B cell (primary cell): ENCODE results near the gene DHRS1. TPM values are rescaled to one million over a fixed set of nuclear protein-coding genes. Genes with fewer than 3 reads are reported as not detected.

Experiments used
- ATAC-seq: fragments of 200-7000 bp; cut with Tn5 transposase; one replicate; pipeline ENCODE4 v1.10.0; 2021; ENCODE audit warnings: low read depth, mild to moderate bottlenecking, moderate number of reproducible peaks, moderate library complexity
- CTCF ChIA-PET: fragments of 350-600 bp; sonication (Branson Sonifier 250); formaldehyde crosslinking; loops from one replicate; lab custom pipeline; 2021; ENCODE audit warnings: antibody characterized with exemption, inconsistent platforms; lab: Charles Lee
- POLR2A ChIA-PET: fragments of 350-600 bp; sonication (Branson Sonifier 250); formaldehyde crosslinking; loops from one replicate; lab custom pipeline; 2021; ENCODE audit warnings: antibody characterized with exemption; lab: Charles Lee
- DNase-seq: peaks from one replicate; pipeline ENCODE4 v3.0.0; 2013
- H2AFZ ChIP-seq: 2 replicates; pipeline ENCODE4 v1.6.1; 2012; ENCODE audit warnings: mild to moderate bottlenecking, low read depth, low read length; ENCODE audit not compliant: insufficient read depth, poor library complexity, severe bottlenecking
- H3K27ac ChIP-seq, 2 donors: 1 replicate in 1 of 2; 2 replicates in 1 of 2; pipeline ENCODE4 v1.5.1; 2012 to 2013; ENCODE audit warnings: low read length in 2 of 2, mild to moderate bottlenecking in 2 of 2, moderate library complexity in 1 of 2
- H3K27me3 ChIP-seq, 4 experiments: fragments of 200-600 bp in 1 of 4; sonication (generic) in 1 of 4; replicated peaks in 1 of 4; 1 replicate in 2 of 4; 2 replicates in 2 of 4; pipeline versions ENCODE4 v1.6.1 to v1.7.0; 2013 to 2016; ENCODE audit warnings: low read length in 3 of 4, mild to moderate bottlenecking in 2 of 4, mixed read lengths in 1 of 4, moderate library complexity in 1 of 4; ENCODE audit not compliant: insufficient read depth in 4 of 4, control insufficient read depth in 3 of 4; ENCODE audit errors: control extremely low read depth in 1 of 4
- H3K36me3 ChIP-seq, 2 experiments: replicated peaks in 1 of 2; 1 replicate in 1 of 2; 2 replicates in 1 of 2; pipeline versions ENCODE4 v1.6.1 to v1.7.1; 2013; ENCODE audit warnings: low read length in 1 of 2; ENCODE audit not compliant: insufficient read depth in 2 of 2, control insufficient read depth in 1 of 2; ENCODE audit errors: control extremely low read depth in 1 of 2, extremely low read depth in 1 of 2
- H3K4me1 ChIP-seq, 2 donors: fragments of 200-600 bp in 1 of 2; sonication (generic) in 1 of 2; 1 replicate in 1 of 2; 2 replicates in 1 of 2; pipeline versions ENCODE4 v1.5.1 to v1.6.1; 2013 to 2017; ENCODE audit warnings: low read length in 2 of 2; ENCODE audit not compliant: control insufficient read depth in 2 of 2, insufficient read depth in 2 of 2
- H3K4me2 ChIP-seq: replicated peaks from 2 replicates; pipeline ENCODE3; 2012; ENCODE audit warnings: mild to moderate bottlenecking, low read depth, low read length; ENCODE audit not compliant: poor library complexity, severe bottlenecking
- H3K4me3 ChIP-seq, 5 experiments: fragments of 200-600 bp in 1 of 5; sonication (generic) in 1 of 5; 1 replicate in 3 of 5; 2 replicates in 2 of 5; pipeline versions ENCODE4 v1.5.1 to v1.7.0; 2011 to 2016; ENCODE audit warnings: low read length in 4 of 5, mild to moderate bottlenecking in 4 of 5, low read depth in 2 of 5, control low read depth in 1 of 5, moderate library complexity in 1 of 5; ENCODE audit not compliant: insufficient read depth in 1 of 5; ENCODE audit errors: control extremely low read depth in 1 of 5, extremely low read depth in 1 of 5
- H3K79me2 ChIP-seq: fragments of 200-600 bp; sonication (generic); one replicate; pipeline ENCODE4 v1.6.0; 2016; ENCODE audit warnings: low read length; ENCODE audit not compliant: control insufficient read depth, insufficient read depth
- H3K9ac ChIP-seq: fragments of 200-600 bp; sonication (generic); 2 replicates; pipeline ENCODE4 v1.6.1; 2017; ENCODE audit warnings: mild to moderate bottlenecking, low read length, moderate library complexity
- H3K9me3 ChIP-seq, 3 donors: one replicate each; pipeline versions ENCODE4 v1.6.1 to v1.7.1; 2013; ENCODE audit warnings: low read length in 2 of 3; ENCODE audit not compliant: control insufficient read depth in 2 of 3, insufficient read depth in 1 of 3; ENCODE audit errors: control extremely low read depth in 1 of 3
- H4K20me1 ChIP-seq: 2 replicates; pipeline ENCODE4 v1.6.0; 2012; ENCODE audit warnings: mild to moderate bottlenecking, low read length; ENCODE audit not compliant: insufficient read depth, control insufficient read depth, poor library complexity, severe bottlenecking
- H3K27ac Mint-ChIP-seq: one replicate; pipeline ENCODE4 v1.8.0; 2021; ENCODE audit warnings: mixed read lengths
- H3K27me3 Mint-ChIP-seq: one replicate; pipeline ENCODE4 v1.8.0; 2021; ENCODE audit warnings: mixed read lengths
- H3K4me1 Mint-ChIP-seq: one replicate; pipeline ENCODE4 v1.8.0; 2021; ENCODE audit warnings: mixed read lengths
- H3K4me3 Mint-ChIP-seq: one replicate; pipeline ENCODE4 v1.8.0; 2021; ENCODE audit warnings: mixed read lengths
- H3K9me3 Mint-ChIP-seq: one replicate; pipeline ENCODE4 v1.8.0; 2022; ENCODE audit warnings: mixed read lengths; ENCODE audit not compliant: insufficient read depth
- CTCF ChIP-seq: fragments of 200-600 bp; IDR thresholded peaks from one replicate; pipeline ENCODE4 v1.8.0; 2022; ENCODE audit warnings: antibody characterized with exemption, mild to moderate bottlenecking
- EZH2 ChIP-seq: IDR thresholded peaks from 2 replicates; pipeline ENCODE4 v1.6.1; 2012; ENCODE audit warnings: borderline replicate concordance, low read depth, mild to moderate bottlenecking, moderate library complexity, low read length; ENCODE audit not compliant: insufficient read depth, poor library complexity, severe bottlenecking
- WGBS: methylation state at CpG from one replicate; pipeline ENCODE4 v1.1.5; 2013; ENCODE audit warnings: missing lambda C conversion rate; ENCODE audit not compliant: insufficient coverage; 5-methylcytosine and 5-hydroxymethylcytosine counted together
- intact Hi-C: fragments of 100-400 bp; cut with micrococcal nuclease; formaldehyde crosslinking; loops from one replicate; pipeline ENCODE4 v1.10.0; 2022
- polyA plus RNA-seq: library from polyadenylated mRNA; depleted of rRNA; stranded (reverse); fragments of >200 nt; gene quantifications from 2 replicates; pipeline ENCODE4 v1.2.3, GENCODE V29; 2012
- total RNA-seq, 2 donors: library from RNA; stranded (reverse); fragments of 120-200 nt in 1 of 2; gene quantifications; 1 replicate in 1 of 2; 2 replicates in 1 of 2; pipeline versions ENCODE4 v1.2.3 to v1.2.4, GENCODE V29; 2013 to 2022

DHRS1 gene
- total and polyA plus RNA-seq, 2 donors (not counting 1 experiment from before 2014, with no cell fraction given), result 42.7 to 76.9 TPM

- Histone ChIP-seq H3K79me2 (no peaks in the 10 kb centered on the region), H3K4me3 (peak overlapping the region in 1 of 5 experiments; percentile 16), H4K20me1 (peaks cover 15% of the 10 kb centered on the region), H3K4me1 (peaks cover 38 to 49% of the 10 kb centered on the region in 2 donors), H3K27ac (no peak overlapping the region), H2AFZ (no peak overlapping the region), H3K9ac (no peak overlapping the region), H3K36me3 (peaks cover 0 to 1% of the 10 kb centered on the region in 2 experiments), H3K9me3 (no peaks in the 10 kb centered on the region), H3K4me2 (peak overlapping the region; percentile 24), H3K27me3 (peaks cover 0 to 3% (median 0%) of the 10 kb centered on the region in 4 experiments)
- ChIA-PET POLR2A (interaction anchor here (0.7 kb wide), 2 partner anchors 178 to 234 kb away, joined by 3 to 4 read pairs; partner anchors contain the start of gene PSME1), CTCF (interaction anchor here (1.2 to 9.4 kb wide), 2 partner anchors 20 to 71 kb away, joined by 5 to 112 read pairs; partner anchors contain the start of gene TINF2)
- DNase-seq, result no peak
- intact Hi-C loops, result loop anchor here (5.0 kb wide), 1 partner anchor 302 kb away; no protein-coding TSS in a partner anchor
- TF ChIP-seq CTCF, result no peak
- TF ChIP-seq EZH2, result no peak
- H3K27ac Mint-ChIP-seq, result peak overlapping the region; percentile 54
- H3K9me3 Mint-ChIP-seq, result no peaks in the 10 kb centered on the region
- peaks cover 48% of the 10 kb centered on the region for H3K4me1 Mint-ChIP-seq
- no peaks in the 10 kb centered on the region for H3K27me3 Mint-ChIP-seq
- ATAC-seq, result no peak
- H3K4me3 Mint-ChIP-seq, result no peak overlapping the region
- WGBS, result 30% methylated on average over 1 of the region's 2 CpGs
Observed at GRCh38 chr14:24313913-24314312, 14.3 kb upstream of the DHRS1 start.
